IMR-90 (cell line): ENCODE data around the gene FADS2. TPM values are rescaled to one million over a fixed set of nuclear protein-coding genes. Genes with fewer than 3 reads are reported as not detected.

Source experiments
- ATAC-seq: fragments of 200-7000 bp; cut with Tn5 transposase; 2 replicates; pipeline ENCODE4 v1.9.1; 2020; ENCODE audit warnings: low read depth, mild to moderate bottlenecking, moderate library complexity
- BruUV-seq: library from RNA; stranded (reverse); fragments of 400-500 nt; replicated peaks from 2 replicates; lab custom pipeline; 2021; lab: Mats Ljungman, UMichigan
- CTCF ChIA-PET: fragments of 300-600 bp; formaldehyde crosslinking; extraction: SDS; loops from one replicate; lab custom pipeline; 2021; ENCODE audit warnings: antibody characterized with exemption; lab: Yijun Ruan, JAX
- POLR2A ChIA-PET: fragments of 300-600 bp; sonication (Branson Sonifier 250); formaldehyde crosslinking; loops from one replicate; lab custom pipeline; 2022; ENCODE audit warnings: antibody characterized with exemption; ENCODE audit not compliant: unreplicated experiment; lab: Charles Lee
- DNase-seq: peaks from one replicate; pipeline ENCODE4 v3.0.0; 2013
- H2AFZ ChIP-seq: replicated peaks from 2 replicates; pipeline ENCODE3; 2013; ENCODE audit warnings: low read length, mild to moderate bottlenecking; ENCODE audit not compliant: poor library complexity
- H2AK5ac ChIP-seq: 2 replicates; pipeline ENCODE4 v1.6.1; 2013; ENCODE audit warnings: low read depth, low read length, inconsistent platforms
- H2AK9ac ChIP-seq: replicated peaks from 2 replicates; pipeline ENCODE3; 2013; ENCODE audit warnings: mild to moderate bottlenecking, low read depth, low read length, moderate library complexity; ENCODE audit not compliant: poor library complexity
- H2BK120ac ChIP-seq: 2 replicates; pipeline ENCODE4 v1.6.1; 2013; ENCODE audit warnings: low read depth, low read length, inconsistent platforms
- H2BK15ac ChIP-seq: 3 replicates; pipeline ENCODE4 v1.6.1; 2013; ENCODE audit warnings: low read depth, low read length, inconsistent platforms
- H2BK20ac ChIP-seq: 2 replicates; pipeline ENCODE4 v1.6.1; 2013; ENCODE audit warnings: low read depth, mild to moderate bottlenecking, inconsistent platforms, low read length, moderate library complexity
- H2BK5ac ChIP-seq: 2 replicates; pipeline ENCODE4 v1.6.1; 2013; ENCODE audit warnings: mild to moderate bottlenecking, low read depth, low read length, inconsistent platforms; ENCODE audit not compliant: poor library complexity, severe bottlenecking
- H3K14ac ChIP-seq: replicated peaks from 2 replicates; pipeline ENCODE4 v1.6.1; 2013; ENCODE audit warnings: low read depth, low read length, inconsistent platforms
- H3K18ac ChIP-seq: 2 replicates; pipeline ENCODE4 v1.6.1; 2013; ENCODE audit warnings: low read depth, low read length, control low read depth
- H3K23ac ChIP-seq: 2 replicates; pipeline ENCODE4 v1.6.1; 2013; ENCODE audit warnings: low read depth, low read length, inconsistent platforms
- H3K27ac ChIP-seq: 2 replicates; pipeline ENCODE4 v1.5.1; 2013; ENCODE audit warnings: mild to moderate bottlenecking, control low read depth, low read length; ENCODE audit not compliant: insufficient read depth
- H3K27me3 ChIP-seq: 2 replicates; pipeline ENCODE4 v1.6.1; 2013; ENCODE audit warnings: low read length; ENCODE audit not compliant: control insufficient read depth, insufficient read depth
- H3K36me3 ChIP-seq: 2 replicates; pipeline ENCODE4 v1.6.1; 2013; ENCODE audit warnings: low read length, mixed read lengths; ENCODE audit not compliant: control insufficient read depth, insufficient read depth
- H3K4ac ChIP-seq: 2 replicates; pipeline ENCODE4 v1.6.1; 2013; ENCODE audit warnings: low read depth, low read length, inconsistent platforms
- H3K4me1 ChIP-seq: 2 replicates; pipeline ENCODE4 v1.6.1; 2013; ENCODE audit warnings: low read length, mixed read lengths; ENCODE audit not compliant: control insufficient read depth, insufficient read depth
- H3K4me2 ChIP-seq: 2 replicates; pipeline ENCODE4 v1.6.1; 2013; ENCODE audit warnings: low read depth, mild to moderate bottlenecking, control low read depth, low read length, moderate library complexity
- H3K4me3 ChIP-seq: 2 replicates; pipeline ENCODE4 v1.5.1; 2013; ENCODE audit warnings: low read depth, mild to moderate bottlenecking, control low read depth, low read length, moderate library complexity; ENCODE audit not compliant: insufficient read depth
- H3K56ac ChIP-seq: 2 replicates; pipeline ENCODE4 v1.6.1; 2013; ENCODE audit warnings: low read length, inconsistent platforms; ENCODE audit not compliant: insufficient read depth; ENCODE audit errors: extremely low read depth
- H3K79me1 ChIP-seq, 2 experiments: 2 replicates each; pipeline ENCODE4 v1.6.1; 2013; ENCODE audit warnings: low read length in 2 of 2, inconsistent platforms in 1 of 2, low read depth in 1 of 2
- H3K9ac ChIP-seq: 2 replicates; pipeline ENCODE4 v1.6.1; 2013; ENCODE audit warnings: low read depth, low read length, control low read depth
- H3K9me1 ChIP-seq: 2 replicates; pipeline ENCODE4 v1.6.1; 2013; ENCODE audit warnings: low read length, inconsistent platforms; ENCODE audit not compliant: insufficient read depth
- H3K9me3 ChIP-seq: 2 replicates; pipeline ENCODE4 v1.6.1; 2013; ENCODE audit warnings: low read length; ENCODE audit not compliant: control insufficient read depth, insufficient read depth
- H4K20me1 ChIP-seq: 2 replicates; pipeline ENCODE4 v1.6.1; 2013; ENCODE audit warnings: low read length, inconsistent platforms; ENCODE audit not compliant: insufficient read depth
- H4K5ac ChIP-seq: 2 replicates; pipeline ENCODE4 v1.6.1; 2013; ENCODE audit warnings: mild to moderate bottlenecking, low read depth, low read length, control low read depth
- H4K8ac ChIP-seq, 2 experiments: 2 replicates each; pipeline ENCODE4 v1.6.1; 2013; ENCODE audit warnings: low read depth in 2 of 2, low read length in 2 of 2, control low read depth in 1 of 2, inconsistent platforms in 1 of 2
- H4K91ac ChIP-seq: 2 replicates; pipeline ENCODE4 v1.6.1; 2013; ENCODE audit warnings: low read depth, low read length, inconsistent platforms; ENCODE audit not compliant: insufficient read depth
- BHLHE40 ChIP-seq: fragments of 150-350 bp; IDR thresholded peaks from 2 replicates; pipeline ENCODE4 v1.6.1; 2016; ENCODE audit warnings: mild to moderate bottlenecking, low read depth, low read length
- CEBPB ChIP-seq: IDR thresholded peaks from 2 replicates; pipeline ENCODE4 v1.6.1; 2012; ENCODE audit warnings: low read depth, low read length, improper control_type of control experiment
- MAFK ChIP-seq: IDR thresholded peaks from 2 replicates; pipeline ENCODE4 v1.6.1; 2012; ENCODE audit warnings: low read depth, low read length, improper control_type of control experiment
- MXI1 ChIP-seq: IDR thresholded peaks from 2 replicates; pipeline ENCODE4 v1.6.1; 2012; ENCODE audit warnings: low read depth, mild to moderate bottlenecking, low read length, moderate library complexity, borderline replicate concordance
- NFE2L2 ChIP-seq: fragments of 150-350 bp; IDR thresholded peaks from 2 replicates; pipeline ENCODE4 v1.6.1; 2016; ENCODE audit warnings: low read depth, mild to moderate bottlenecking, low read length
- RAD21 ChIP-seq: IDR thresholded peaks from 2 replicates; pipeline ENCODE4 v1.6.1; 2012; ENCODE audit warnings: low read length, improper control_type of control experiment
- WGBS, 2 experiments: methylation state at CpG; one replicate each; pipeline versions ENCODE4 v1.1.5 to v1.1.7; 2013; ENCODE audit warnings: missing lambda C conversion rate in 2 of 2; ENCODE audit not compliant: insufficient read length in 1 of 2; ENCODE audit errors: extremely low coverage in 2 of 2; 5-methylcytosine and 5-hydroxymethylcytosine counted together
- dilution Hi-C: fragments of 300-500 bp; cut with HindIII; formaldehyde crosslinking; loops from one replicate; pipeline ENCODE4 v1.14.3; 2018; ENCODE audit warnings: low sequenced_read_pairs; ENCODE audit not compliant: unreplicated experiment
- in situ Hi-C: fragments of 300-500 bp; cut with MboI; formaldehyde crosslinking; loops from 3 replicates; pipeline ENCODE4 v1.14.3; 2019; ENCODE audit warnings: low sequenced_read_pairs, inconsistent platforms, mixed read lengths
- intact Hi-C: fragments of 100-400 bp; cut with micrococcal nuclease; formaldehyde crosslinking; loops from 2 replicates; pipeline ENCODE4 v1.10.0; 2022
- polyA plus RNA-seq, 3 experiments: library from polyadenylated mRNA; depleted of rRNA; stranded (reverse); fragments of >200 nt; gene quantifications; 2 replicates each; pipeline ENCODE4 v1.2.3, GENCODE V29; 2012; ENCODE audit warnings: low replicate concordance in 1 of 3
- total RNA-seq: library from RNA; depleted of rRNA; stranded (reverse); fragments of >200 nt; gene quantifications from 2 replicates; pipeline ENCODE4 v1.2.3, GENCODE V29; 2012
- TF ChIP-seq, protein P1 (sequence below): conservative IDR thresholded peaks from 2 replicates; pipeline ENCODE4 v1.5.1; 2012; ENCODE audit warnings: mild to moderate bottlenecking, low read depth, low read length, improper control_type of control experiment

The FADS2 gene
- total and polyA plus RNA-seq, 2 of the 4 experiments (the other 2 are of a cell fraction) = 33.3 to 88.4 TPM

DNA sequence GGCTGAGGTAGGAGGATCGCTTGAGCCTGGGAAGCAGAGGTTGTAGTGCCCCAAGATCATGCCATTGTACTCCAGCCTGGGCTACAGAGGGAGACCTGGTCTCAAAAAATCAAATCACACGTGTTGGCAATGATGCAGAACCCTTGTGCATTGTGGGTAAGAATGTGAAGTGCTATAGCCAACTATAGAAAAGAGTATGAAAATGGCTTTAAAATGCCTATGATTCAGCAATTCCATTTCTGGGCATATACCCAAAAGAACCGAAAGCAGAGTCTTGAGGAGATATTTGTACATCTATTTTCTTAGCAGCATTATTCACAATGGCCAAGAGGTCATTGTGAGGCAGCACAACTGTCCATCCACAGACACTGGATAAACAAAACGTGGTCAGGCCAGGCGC lies 65.9 kb downstream of the FADS2 start:
- H4K91ac ChIP-seq = peak overlapping the region; percentile 35; the same call in 1 of the 2 replicates
- H2AFZ ChIP-seq = no peak overlapping the region
- in situ Hi-C loops = no loop called here
- intact Hi-C loops = no loop called here
- H3K18ac ChIP-seq = peak overlapping the region; percentile 14; the same call in 1 of the 2 replicates
- H4K20me1 ChIP-seq = peaks cover 3% of the 10 kb centered on the region; the same call in 1 of the 2 replicates
- H2BK120ac ChIP-seq = peak overlapping the region; percentile 67; the same call in 1 of the 2 replicates
- BruUV-seq = no TSS peak
- H4K5ac ChIP-seq = no peak overlapping the region
- peaks cover 12% of the 10 kb centered on the region for H3K4me1 ChIP-seq
- no peak overlapping the region for H3K4me3 ChIP-seq
- POLR2A ChIA-PET = no interaction called here
- H2AK9ac ChIP-seq = no peak overlapping the region
- H3K4ac ChIP-seq = no peak overlapping the region
- H2AK5ac ChIP-seq = no peak overlapping the region
- ATAC-seq = peak; percentile 4
- H3K9ac ChIP-seq = no peak overlapping the region
- no peak overlapping the region for H3K4me2 ChIP-seq
- TF ChIP-seq BHLHE40 (0 out of 2 replicates have a peak, but pooled peaks have one; percentile 22), RAD21 (no peak), MAFK (peak; percentile 79), MXI1 (peak; percentile 30; the same call in 1 of the 2 replicates), CEBPB (0 out of 2 replicates have a peak, but pooled peaks have one; percentile 9), NFE2L2 (peak; percentile 88)
- TF ChIP-seq, protein P1, sequence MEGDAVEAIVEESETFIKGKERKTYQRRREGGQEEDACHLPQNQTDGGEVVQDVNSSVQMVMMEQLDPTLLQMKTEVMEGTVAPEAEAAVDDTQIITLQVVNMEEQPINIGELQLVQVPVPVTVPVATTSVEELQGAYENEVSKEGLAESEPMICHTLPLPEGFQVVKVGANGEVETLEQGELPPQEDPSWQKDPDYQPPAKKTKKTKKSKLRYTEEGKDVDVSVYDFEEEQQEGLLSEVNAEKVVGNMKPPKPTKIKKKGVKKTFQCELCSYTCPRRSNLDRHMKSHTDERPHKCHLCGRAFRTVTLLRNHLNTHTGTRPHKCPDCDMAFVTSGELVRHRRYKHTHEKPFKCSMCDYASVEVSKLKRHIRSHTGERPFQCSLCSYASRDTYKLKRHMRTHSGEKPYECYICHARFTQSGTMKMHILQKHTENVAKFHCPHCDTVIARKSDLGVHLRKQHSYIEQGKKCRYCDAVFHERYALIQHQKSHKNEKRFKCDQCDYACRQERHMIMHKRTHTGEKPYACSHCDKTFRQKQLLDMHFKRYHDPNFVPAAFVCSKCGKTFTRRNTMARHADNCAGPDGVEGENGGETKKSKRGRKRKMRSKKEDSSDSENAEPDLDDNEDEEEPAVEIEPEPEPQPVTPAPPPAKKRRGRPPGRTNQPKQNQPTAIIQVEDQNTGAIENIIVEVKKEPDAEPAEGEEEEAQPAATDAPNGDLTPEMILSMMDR = no peak
- WGBS, 2 experiments = no CpG with 5 or more reads among the region's 5 CpGs
- H3K27ac ChIP-seq = peak overlapping the region; percentile 69; the same call in 1 of the 2 replicates
- no peak overlapping the region for H2BK20ac ChIP-seq
- no peaks in the 10 kb centered on the region for H3K36me3 ChIP-seq
- H2BK5ac ChIP-seq = no peak overlapping the region
- H3K56ac ChIP-seq = no peak overlapping the region
- dilution Hi-C loops = no loop called here
- H3K27me3 ChIP-seq = no peaks in the 10 kb centered on the region
- no peaks in the 10 kb centered on the region for H3K9me1 ChIP-seq
- no peak overlapping the region for H3K14ac ChIP-seq
- peaks cover 4 to 17% of the 10 kb centered on the region in 2 experiments; a peak in 3 of 4 replicates for H3K79me1 ChIP-seq
- no peaks in the 10 kb centered on the region for H3K9me3 ChIP-seq
- CTCF ChIA-PET = interaction anchor here (1.1 kb wide), 1 partner anchor 188 kb away, joined by 6 read pairs; no protein-coding TSS in a partner anchor
- DNase-seq = peak; percentile 94
- H3K23ac ChIP-seq = no peak overlapping the region
- H2BK15ac ChIP-seq = no peak overlapping the region
- H4K8ac ChIP-seq = peak overlapping the region in 1 of 2 experiments; percentile 69; a peak in 1 of 4 replicates
